Mesothelial cell of epicardium (in vitro differentiated cells): ENCODE results near the gene DMRTA2. TPM values are rescaled to one million over a fixed set of nuclear protein-coding genes. Genes with fewer than 3 reads are reported as not detected.

Source experiments
- DNase-seq, 2 experiments: peaks; one replicate each; pipeline ENCODE4 v3.0.0; 2021; ENCODE audit warnings: low spot score in 2 of 2; ENCODE audit not compliant: unreplicated experiment in 2 of 2
- H3K27ac Mint-ChIP-seq: 2 replicates; pipeline ENCODE4 v1.8.0; 2021; ENCODE audit warnings: mixed read lengths
- H3K27me3 Mint-ChIP-seq: 2 replicates; pipeline ENCODE4 v1.8.0; 2021; ENCODE audit warnings: low read depth, mixed read lengths
- H3K36me3 Mint-ChIP-seq: 2 replicates; pipeline ENCODE4 v1.8.0; 2021; ENCODE audit warnings: mixed read lengths
- H3K4me1 Mint-ChIP-seq: 2 replicates; pipeline ENCODE4 v1.8.0; 2021; ENCODE audit warnings: mixed read lengths
- H3K4me3 Mint-ChIP-seq: 2 replicates; pipeline ENCODE4 v1.8.0; 2021; ENCODE audit warnings: mild to moderate bottlenecking, moderate library complexity, mixed read lengths
- H3K9me3 Mint-ChIP-seq: 2 replicates; pipeline ENCODE4 v1.8.0; 2021; ENCODE audit warnings: mixed read lengths
- total RNA-seq: library from RNA; stranded (reverse); gene quantifications from 3 replicates; pipeline ENCODE4 v1.2.1, GENCODE V29; 2021
- TF ChIP-seq, protein P1 (sequence below): fragments of 200-600 bp; sonication (generic); IDR thresholded peaks from one replicate; pipeline ENCODE4 v1.5.0; 2021; ENCODE audit warnings: antibody characterized with exemption; ENCODE audit not compliant: unreplicated experiment

The DMRTA2 gene
- total RNA-seq, 1 donor from 2014 or later: not detected

DNA sequence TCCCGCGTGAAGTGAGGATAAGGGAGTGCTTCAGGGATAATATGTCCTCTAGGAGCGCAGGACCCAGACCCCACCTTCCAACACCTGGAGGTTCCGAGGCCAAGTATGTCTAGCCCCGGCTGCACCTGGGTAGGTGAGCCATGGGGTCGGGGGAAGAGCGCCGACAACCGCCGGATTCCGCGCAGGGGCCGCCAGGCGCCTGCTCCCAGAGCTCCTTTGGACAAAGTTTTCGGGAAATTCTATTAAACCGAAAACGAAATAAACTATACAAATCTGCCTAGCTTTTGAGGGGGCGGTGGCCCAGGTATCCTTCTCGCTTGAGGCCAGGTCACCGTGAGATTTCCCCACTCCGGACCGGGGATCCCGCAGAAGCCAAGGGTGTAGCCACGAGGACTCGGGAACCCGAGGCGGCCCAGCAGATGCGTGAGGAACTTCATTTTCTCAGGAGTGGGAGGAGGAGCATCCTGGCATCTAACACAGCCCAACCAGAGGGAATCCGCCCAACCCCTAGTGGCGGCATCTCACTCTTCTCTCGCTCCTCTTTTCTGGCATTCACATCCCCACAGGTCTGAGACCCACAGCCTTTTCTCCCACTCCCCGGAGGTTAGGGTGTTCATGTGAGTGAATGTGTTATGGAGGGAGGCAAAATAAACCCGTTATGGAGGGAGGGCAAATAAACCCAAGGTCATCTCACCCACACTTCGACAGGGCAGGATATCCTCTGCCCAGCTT, 2.3 kb upstream of the DMRTA2 start:
- Mint-ChIP-seq H3K9me3 (no peaks in the 10 kb centered on the region), H3K36me3 (no peaks in the 10 kb centered on the region), H3K27me3 (peaks cover 96% of the 10 kb centered on the region), H3K4me3 (no peak overlapping the region), H3K27ac (no peak overlapping the region), H3K4me1 (peaks cover 29% of the 10 kb centered on the region)
- TF ChIP-seq, protein P1, sequence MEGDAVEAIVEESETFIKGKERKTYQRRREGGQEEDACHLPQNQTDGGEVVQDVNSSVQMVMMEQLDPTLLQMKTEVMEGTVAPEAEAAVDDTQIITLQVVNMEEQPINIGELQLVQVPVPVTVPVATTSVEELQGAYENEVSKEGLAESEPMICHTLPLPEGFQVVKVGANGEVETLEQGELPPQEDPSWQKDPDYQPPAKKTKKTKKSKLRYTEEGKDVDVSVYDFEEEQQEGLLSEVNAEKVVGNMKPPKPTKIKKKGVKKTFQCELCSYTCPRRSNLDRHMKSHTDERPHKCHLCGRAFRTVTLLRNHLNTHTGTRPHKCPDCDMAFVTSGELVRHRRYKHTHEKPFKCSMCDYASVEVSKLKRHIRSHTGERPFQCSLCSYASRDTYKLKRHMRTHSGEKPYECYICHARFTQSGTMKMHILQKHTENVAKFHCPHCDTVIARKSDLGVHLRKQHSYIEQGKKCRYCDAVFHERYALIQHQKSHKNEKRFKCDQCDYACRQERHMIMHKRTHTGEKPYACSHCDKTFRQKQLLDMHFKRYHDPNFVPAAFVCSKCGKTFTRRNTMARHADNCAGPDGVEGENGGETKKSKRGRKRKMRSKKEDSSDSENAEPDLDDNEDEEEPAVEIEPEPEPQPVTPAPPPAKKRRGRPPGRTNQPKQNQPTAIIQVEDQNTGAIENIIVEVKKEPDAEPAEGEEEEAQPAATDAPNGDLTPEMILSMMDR: no peak
- peak in 1 of 2 experiments; percentile 51 for DNase-seq

DNA sequence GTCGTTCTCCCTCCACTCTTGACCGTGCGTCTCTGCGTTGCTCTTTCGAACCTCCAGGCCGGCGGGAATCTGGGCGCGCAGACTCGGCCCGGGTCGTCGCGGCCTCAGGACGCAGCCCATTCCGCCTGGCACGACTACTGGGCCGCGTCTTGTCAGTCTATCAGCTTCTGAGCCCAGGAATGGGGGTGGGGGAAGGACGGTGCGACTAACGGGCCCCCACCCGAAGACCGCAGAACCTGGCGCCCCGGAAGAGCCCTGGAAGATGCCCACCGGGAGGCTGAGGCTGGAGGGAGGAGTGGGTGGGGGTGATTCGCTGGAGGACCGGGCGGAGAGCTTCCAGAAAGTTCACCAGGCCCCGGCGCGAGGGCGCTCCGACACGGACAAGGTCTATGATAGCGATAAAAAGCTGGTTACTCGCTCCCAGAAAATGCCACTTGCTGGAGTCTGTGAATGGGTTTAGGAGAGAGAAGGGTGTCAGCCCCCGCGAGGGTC, 1.7 kb upstream of the DMRTA2 start:
- H3K27me3 Mint-ChIP-seq: peaks cover 96% of the 10 kb centered on the region
- peak in 1 of 2 experiments; percentile 40 for DNase-seq
- TF ChIP-seq, protein P1: no peak
- H3K9me3 Mint-ChIP-seq: no peaks in the 10 kb centered on the region
- peak overlapping the region; percentile 15 for H3K27ac Mint-ChIP-seq
- H3K4me3 Mint-ChIP-seq: peak overlapping the region; percentile 19
- peaks cover 33% of the 10 kb centered on the region for H3K4me1 Mint-ChIP-seq
- H3K36me3 Mint-ChIP-seq: no peaks in the 10 kb centered on the region

DNA sequence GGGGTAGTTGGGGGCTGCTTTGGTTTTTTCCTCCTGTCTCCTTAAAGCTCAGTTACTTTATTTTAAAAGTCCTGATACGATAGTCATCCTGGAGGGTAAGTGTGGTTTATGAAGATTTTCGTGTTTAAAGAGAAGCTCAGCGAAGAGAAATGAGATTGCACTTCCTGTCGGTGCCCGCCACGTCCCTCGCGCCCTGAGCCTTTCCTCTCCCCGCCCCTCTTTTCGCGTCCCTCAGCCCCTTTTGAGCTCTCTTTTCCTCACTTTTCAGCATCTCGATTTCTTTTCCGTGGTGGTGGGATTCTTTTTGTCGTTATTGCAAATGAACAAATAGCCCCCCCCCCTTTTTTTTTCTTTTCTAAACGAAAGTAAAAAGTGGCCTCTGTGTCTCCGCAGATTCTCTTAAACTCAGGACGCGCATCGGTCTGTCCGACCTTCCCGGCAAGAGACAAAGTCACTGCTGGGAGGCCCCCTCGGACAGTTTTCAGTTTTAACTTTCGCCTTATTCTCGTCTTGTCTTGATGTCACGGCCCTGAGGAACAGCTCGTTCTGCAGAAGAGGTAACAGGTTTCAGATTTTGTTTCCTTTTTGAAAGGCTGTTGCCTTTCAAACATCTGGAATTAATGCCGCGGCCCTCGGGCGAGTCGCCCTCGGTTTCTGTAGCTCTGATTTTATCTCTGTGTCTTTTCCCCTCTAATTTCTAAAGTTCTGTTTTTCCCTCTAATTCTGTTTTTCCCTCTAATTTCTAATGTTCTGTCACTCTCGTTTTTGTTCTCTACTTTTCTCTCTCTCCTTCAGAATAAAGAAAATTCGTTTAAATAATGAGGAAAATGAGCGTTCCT, 1.0 kb upstream of the DMRTA2 start:
- no peaks in the 10 kb centered on the region for H3K9me3 Mint-ChIP-seq
- DNase-seq: no peak
- no peaks in the 10 kb centered on the region for H3K36me3 Mint-ChIP-seq
- H3K27ac Mint-ChIP-seq: peak overlapping the region; percentile 15
- TF ChIP-seq, protein P1: no peak
- H3K4me3 Mint-ChIP-seq: peak overlapping the region; percentile 28
- peaks cover 96% of the 10 kb centered on the region for H3K27me3 Mint-ChIP-seq
- peaks cover 33% of the 10 kb centered on the region for H3K4me1 Mint-ChIP-seq

DNA sequence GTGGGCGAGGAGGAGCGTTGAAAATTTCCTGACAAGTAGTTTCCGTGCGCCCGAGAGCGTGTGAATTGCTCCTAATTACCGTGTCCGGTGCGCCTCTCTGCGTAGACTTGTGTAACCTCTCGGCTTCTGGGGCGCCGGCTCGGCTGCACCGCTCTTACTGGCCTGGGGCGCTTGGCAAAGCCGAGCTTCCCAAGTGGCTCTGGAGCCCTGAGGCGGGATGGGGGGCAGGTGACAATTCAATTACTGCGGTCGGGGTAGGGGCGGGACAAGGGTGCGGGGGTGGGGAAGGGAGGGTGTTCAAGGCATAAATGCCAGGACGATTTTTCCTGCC, 392 bp upstream of the DMRTA2 start:
- H3K4me1 Mint-ChIP-seq: peaks cover 33% of the 10 kb centered on the region
- H3K4me3 Mint-ChIP-seq: peak overlapping the region; percentile 48
- DNase-seq: no peak
- peaks cover 93% of the 10 kb centered on the region for H3K27me3 Mint-ChIP-seq
- no peaks in the 10 kb centered on the region for H3K9me3 Mint-ChIP-seq
- peak overlapping the region; percentile 67 for H3K27ac Mint-ChIP-seq
- no peaks in the 10 kb centered on the region for H3K36me3 Mint-ChIP-seq
- TF ChIP-seq, protein P1: no peak

DNA sequence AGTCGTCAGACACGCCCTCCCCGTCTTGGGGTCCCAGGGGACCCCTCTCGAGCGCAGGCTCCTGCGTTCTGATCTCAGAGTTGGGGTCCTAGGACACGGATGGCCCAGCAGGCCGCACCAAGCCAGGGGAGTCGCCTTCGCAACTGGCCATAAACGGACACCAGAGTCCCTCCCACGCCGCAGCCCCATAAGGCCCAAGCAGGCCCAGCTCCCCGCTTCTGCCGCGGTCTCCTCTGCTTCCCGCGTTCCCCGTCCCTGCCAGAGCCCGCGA, 633 bp downstream of the DMRTA2 start:
- Mint-ChIP-seq H3K36me3 (no peaks in the 10 kb centered on the region), H3K27me3 (peaks cover 94% of the 10 kb centered on the region), H3K9me3 (no peaks in the 10 kb centered on the region), H3K27ac (no peak overlapping the region), H3K4me1 (peaks cover 35% of the 10 kb centered on the region), H3K4me3 (no peak overlapping the region)
- TF ChIP-seq, protein P1: no peak
- no peak for DNase-seq
